ENCODE results near the gene KCNA5.

DNA sequence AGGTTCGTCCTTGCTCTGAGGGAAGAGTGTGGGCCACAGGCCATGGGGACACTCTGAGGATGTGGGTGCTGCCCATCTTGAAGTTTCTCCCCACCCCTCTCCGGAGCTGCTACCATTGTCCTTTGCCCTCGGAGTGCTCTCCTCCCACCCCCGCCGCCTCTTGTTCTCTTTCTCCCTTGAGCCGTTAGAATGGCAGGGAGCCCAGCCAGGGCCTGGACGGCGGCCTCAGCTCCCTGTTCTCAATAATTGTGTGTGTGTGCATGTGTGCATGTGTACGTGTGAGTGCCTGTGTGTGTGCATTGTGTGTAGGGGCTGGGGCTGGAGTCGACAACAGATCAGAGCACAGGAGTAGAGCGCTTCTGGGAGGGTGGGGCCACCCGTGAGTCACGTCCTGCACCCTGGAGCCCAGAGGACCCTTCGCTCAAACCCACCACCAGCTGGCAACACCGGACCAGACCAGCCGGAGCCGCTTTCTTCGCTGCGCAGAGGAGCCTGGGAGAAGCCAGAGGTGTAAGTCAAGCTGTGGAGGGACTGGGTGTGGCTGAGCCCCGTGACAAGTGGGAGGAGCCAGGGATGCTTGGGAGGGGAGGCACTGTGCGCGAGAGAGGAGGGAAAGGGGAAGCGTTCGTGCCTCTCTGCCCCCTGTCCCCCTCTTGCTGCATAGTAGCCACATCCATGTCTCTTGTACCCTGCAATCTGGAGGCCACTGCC lies 25.9 kb upstream of the KCNA5 start:
- TF ChIP-seq CTCF (IDR thresholded peaks at IDR 0.05) (no peak), POLR2A (IDR thresholded peaks at IDR 0.05) (no peak)

Data from heart left ventricle (tissue), 13 donors.